Karpas-422 (cell line): Measurements from ENCODE around the gene SETD1B. TPM values are rescaled to one million over a fixed set of nuclear protein-coding genes. Genes with fewer than 3 reads are reported as not detected.

ENCODE experiments used
- small RNA-seq: library from RNA; depleted of rRNA; stranded (forward); fragments of <200 nt; gene quantifications from one replicate; pipeline ENCODE3, GENCODE V24; 2014
- total RNA-seq: library from RNA; depleted of rRNA; stranded (reverse); fragments of >200 nt; shearing (Covaris generic); gene quantifications from 2 replicates; pipeline ENCODE4 v1.2.3, GENCODE V29; 2014; ENCODE audit warnings: low replicate concordance; rRNA removed

SETD1B gene
- total RNA-seq, 1 experiment from 2014 or later = 2.1 TPM

Small RNAs within 50 kb of the gene (small RNA-seq; reads per million reads assigned to genes)
- not detected for gene AC069503.3

Other genes with a start within 250 kb of the SETD1B start
- 39.1 and 102 TPM in 2 replicates for gene KDM2B, start 223.0 kb upstream of the SETD1B start, total RNA-seq
- gene ORAI1, start 177.5 kb upstream of the SETD1B start, total RNA-seq = 17.6 and 20.3 TPM in 2 replicates
- 0.25 and 1.6 TPM in 2 replicates for gene MORN3, start 134.4 kb upstream of the SETD1B start, total RNA-seq
- 8.7 and 15.8 TPM in 2 replicates for gene TMEM120B, start 91.3 kb upstream of the SETD1B start, total RNA-seq
- 7.2 and 17.5 TPM in 2 replicates for gene RHOF, start 10.3 kb upstream of the SETD1B start, total RNA-seq
- not detected in 2 replicates for gene HPD, start 54.9 kb downstream of the SETD1B start, total RNA-seq
- 70.6 and 127 TPM in 2 replicates for gene PSMD9, start 84.8 kb downstream of the SETD1B start, total RNA-seq
- gene CFAP251, start 114.6 kb downstream of the SETD1B start, total RNA-seq = 17.9 and 30.3 TPM in 2 replicates
- 67.2 and 75.5 TPM in 2 replicates for gene BCL7A, start 217.9 kb downstream of the SETD1B start, total RNA-seq